HG03565 (cell line): ENCODE data around the gene RAI1.
"Not testable (repeated sequence)": the region's sequence is repeated elsewhere in the genome, so short reads cannot be mapped to it uniquely, and the experiment has no call there.

Experiments
- ATAC-seq: cut with Tn5 transposase; IDR thresholded peaks from one replicate; pipeline ENCODE4 v1.9.1; 2021; ENCODE audit warnings: mild to moderate bottlenecking, moderate library complexity; ENCODE audit not compliant: unreplicated experiment

RAI1 gene

DNA sequence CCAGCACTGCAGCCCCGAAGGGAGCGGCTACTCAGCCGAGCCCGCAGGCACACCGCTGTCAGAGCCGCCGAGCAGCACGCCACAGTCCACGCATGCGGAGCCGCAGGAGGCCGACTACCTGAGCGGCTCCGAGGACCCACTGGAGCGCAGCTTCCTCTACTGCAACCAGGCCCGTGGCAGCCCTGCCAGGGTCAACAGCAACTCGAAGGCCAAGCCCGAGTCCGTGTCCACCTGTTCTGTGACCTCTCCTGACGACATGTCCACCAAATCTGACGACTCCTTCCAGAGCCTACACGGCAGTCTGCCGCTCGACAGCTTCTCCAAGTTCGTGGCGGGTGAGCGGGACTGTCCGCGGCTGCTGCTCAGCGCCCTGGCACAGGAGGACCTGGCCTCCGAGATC is 113.1 kb downstream of the RAI1 start:
- ATAC-seq: no peak

DNA sequence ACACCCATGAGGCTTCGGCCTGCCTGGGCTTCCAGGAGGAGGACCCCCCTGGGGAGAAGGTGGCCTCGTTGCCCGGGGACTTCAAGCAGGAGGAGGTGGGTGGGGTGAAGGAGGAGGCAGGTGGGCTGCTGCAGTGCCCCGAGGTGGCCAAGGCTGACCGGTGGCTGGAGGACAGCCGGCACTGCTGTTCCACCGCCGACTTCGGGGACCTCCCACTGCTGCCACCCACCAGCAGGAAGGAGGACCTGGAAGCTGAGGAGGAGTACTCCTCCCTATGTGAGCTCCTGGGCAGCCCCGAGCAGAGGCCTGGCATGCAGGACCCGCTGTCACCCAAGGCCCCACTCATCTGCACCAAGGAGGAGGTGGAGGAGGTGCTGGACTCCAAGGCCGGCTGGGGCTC is 114.0 kb downstream of the RAI1 start:
- ATAC-seq: no peak

DNA sequence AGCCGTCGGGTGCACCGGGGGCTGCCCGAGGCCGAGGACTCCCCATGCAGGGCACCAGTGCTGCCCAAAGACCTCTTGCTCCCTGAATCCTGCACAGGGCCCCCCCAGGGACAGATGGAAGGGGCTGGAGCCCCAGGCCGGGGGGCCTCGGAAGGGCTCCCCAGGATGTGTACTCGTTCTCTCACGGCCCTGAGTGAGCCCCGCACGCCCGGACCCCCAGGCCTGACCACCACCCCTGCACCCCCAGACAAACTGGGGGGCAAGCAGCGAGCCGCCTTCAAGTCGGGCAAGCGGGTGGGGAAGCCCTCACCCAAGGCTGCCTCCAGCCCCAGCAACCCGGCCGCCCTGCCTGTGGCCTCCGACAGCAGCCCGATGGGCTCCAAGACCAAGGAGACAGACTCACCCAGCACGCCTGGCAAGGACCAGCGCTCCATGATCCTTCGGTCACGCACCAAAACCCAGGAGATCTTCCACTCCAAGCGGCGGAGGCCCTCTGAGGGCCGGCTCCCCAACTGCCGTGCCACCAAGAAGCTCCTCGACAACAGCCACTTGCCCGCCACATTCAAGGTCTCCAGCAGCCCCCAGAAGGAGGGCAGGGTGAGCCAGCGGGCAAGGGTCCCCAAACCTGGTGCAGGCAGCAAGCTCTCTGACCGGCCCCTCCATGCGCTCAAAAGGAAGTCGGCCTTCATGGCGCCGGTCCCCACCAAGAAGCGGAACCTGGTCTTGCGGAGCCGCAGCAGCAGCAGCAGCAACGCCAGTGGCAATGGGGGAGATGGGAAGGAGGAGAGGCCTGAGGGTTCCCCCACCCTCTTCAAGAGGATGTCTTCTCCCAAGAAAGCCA is 114.9 kb downstream of the RAI1 start:
- no peak for ATAC-seq

DNA sequence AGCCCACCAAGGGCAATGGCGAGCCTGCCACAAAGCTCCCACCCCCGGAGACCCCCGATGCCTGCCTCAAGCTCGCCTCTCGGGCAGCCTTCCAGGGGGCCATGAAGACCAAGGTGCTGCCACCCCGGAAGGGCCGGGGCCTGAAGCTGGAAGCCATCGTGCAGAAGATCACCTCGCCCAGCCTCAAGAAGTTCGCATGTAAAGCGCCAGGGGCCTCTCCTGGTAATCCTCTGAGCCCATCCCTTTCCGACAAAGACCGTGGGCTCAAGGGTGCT is 115.5 kb downstream of the RAI1 start:
- ATAC-seq: no peak

DNA sequence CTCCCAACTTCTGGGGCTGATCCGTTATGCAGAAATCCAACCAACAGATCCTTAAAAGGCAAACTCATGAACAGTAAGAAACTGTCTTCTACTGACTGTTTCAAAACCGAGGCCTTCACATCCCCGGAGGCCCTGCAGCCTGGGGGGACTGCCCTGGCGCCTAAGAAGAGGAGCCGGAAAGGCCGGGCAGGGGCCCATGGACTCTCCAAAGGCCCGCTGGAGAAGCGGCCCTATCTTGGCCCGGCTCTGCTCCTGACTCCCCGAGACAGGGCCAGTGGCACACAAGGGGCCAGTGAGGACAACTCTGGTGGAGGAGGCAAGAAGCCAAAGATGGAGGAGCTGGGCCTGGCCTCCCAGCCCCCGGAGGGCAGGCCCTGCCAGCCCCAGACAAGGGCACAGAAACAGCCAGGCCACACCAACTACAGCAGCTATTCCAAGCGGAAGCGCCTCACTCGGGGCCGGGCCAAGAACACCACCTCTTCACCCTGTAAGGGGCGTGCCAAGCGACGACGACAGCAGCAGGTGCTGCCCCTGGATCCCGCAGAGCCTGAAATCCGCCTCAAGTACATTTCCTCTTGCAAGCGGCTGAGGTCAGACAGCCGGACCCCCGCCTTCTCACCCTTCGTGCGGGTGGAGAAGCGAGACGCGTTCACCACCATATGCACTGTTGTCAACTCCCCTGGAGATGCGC is 116.0 kb downstream of the RAI1 start:
- ATAC-seq: no peak

DNA sequence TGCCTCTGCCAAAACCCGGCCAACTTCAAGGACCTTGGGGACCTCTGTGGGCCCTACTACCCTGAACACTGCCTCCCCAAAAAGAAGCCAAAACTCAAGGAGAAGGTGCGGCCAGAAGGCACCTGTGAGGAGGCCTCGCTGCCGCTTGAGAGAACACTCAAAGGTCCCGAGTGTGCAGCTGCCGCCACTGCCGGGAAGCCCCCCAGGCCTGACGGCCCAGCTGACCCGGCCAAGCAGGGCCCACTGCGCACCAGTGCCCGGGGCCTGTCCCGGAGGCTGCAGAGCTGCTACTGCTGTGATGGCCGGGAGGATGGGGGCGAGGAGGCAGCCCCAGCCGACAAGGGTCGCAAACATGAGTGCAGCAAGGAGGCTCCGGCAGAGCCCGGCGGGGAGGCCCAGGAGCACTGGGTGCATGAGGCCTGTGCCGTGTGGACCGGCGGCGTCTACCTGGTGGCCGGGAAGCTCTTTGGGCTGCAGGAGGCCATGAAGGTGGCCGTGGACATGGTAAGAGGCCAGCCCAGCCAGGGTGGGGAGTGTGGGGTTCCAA is 116.8 kb downstream of the RAI1 start:
- no peak for ATAC-seq

DNA sequence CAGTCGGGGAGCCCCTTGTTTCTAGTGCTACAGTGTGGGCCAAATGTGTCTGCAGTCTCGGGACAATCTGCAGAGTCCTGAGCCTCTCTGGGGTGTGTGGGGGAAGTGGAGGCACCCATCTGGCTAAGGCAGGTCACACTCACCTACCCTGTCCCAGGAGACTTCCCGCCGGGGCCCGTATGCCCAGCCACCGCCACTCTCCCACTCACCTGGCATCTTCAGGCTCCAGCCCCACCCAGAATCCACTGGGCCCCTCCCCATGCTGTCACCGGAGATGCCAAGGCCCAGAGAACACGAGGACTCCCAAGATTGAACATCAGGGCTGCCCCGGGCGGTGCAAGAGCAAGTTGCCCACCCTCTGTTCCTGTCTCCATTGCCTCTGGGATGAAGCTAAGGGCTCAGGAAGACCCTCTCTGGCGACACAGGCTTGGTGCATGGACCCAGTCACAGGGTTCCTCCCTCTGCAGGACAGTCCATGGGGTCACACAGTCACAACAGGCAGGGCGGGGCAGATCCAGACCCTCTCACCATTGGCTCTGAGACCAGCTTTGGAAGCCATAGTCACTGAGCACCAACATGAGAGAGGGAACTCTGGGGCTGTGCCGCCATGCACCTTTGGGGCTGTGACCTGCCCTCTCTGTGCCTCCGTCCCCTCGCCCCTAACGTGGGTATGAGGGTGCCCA is 117.5 kb downstream of the RAI1 start:
- no peak for ATAC-seq

DNA sequence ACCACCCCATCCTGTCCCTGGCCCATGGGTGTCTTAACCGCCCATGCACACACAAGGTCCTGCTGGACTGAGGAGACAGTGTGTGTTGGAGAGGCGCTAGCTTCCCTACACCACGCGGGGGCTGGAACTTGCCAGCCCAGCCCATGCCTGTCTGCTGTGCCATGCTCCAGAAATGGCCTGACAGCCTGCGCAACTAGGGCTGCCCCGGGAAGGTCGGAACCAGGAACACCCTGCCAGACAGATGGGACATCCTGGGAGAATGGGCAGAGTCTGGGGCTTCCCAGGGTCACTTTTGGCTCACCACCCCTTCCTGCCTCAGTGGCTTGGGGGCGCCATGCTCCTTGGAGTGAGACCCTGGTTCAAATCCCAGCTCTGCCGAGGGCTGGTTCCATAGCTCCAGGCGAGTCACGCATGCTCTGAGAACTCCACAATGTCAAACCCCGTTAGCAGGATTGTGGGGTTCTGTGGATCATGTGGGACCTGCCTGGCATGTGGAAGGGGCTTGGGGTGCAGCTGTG is 119.3 kb downstream of the RAI1 start:
- no peak for ATAC-seq

DNA sequence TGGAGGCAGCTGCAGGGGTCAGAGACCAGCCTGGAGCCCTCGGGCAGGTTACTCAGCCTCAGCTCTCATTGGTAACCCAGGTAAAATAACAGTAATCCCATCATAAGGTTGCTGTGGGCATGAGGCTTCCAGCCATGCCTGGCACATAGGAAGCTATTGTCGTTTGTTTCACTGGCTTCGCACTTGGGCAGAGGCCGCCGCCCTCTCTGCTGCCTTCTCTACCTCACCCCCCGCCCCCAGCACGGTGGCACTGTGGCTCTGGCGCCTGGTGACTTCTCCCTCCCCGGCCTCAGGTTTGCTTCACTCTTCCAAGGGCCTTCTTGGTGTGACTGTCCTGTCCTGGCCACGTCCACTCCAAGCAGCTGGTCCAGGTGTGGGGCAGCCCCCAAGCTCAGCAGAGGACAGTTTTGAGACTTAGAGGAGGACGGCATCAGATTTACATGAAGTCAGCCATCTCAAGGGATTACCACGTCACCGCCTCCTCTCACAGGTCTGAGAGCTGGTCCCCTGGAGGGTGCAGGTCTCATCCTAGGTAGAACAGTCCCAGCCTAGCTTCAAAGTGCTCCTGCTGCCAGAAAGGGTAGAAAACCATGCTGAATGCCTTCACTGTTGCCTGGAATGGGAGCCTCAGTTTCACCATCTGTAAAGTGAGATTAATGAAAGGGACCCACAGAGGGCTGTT is 120.7 kb downstream of the RAI1 start:
- ATAC-seq: no peak

DNA sequence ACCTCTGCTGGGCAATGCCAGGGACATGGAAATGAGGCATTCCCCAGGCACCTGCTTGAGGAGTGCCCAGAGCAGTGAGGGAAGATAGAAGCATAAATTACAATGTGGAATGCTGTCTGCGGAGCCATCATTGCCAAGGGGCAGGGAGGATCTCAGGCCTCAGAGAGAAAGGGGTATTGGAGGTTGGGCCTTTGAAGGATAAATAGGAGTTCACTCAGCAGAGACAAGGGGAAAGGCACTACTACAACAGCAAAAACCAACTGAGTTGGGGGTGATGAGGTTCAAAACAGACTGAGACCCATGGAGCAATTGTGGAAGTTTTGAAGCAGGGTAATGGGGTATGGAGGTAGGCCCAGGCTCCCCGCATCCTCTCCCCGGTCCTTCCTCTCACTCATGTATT is 122.7 kb downstream of the RAI1 start:
- ATAC-seq: no peak

DNA sequence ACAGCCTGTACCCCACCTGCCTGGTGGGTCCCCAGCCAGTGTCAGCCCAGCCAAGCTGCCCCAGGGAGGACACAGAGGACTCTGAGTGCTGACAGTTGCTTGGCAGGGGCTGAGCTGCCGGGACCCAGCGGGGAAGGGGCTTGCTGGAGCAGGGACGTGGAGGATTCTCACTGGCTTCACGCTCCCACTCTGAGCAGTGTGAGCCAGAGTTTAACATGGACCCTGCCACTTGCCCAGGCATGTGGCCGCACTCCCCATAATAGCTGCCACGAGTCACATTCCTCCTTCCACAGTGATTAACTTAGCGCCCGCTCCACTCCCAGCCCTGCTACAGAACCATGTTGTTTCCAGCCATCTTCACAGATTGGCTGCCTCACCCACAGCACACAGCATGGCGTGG is 124.3 kb downstream of the RAI1 start:
- ATAC-seq: no peak

DNA sequence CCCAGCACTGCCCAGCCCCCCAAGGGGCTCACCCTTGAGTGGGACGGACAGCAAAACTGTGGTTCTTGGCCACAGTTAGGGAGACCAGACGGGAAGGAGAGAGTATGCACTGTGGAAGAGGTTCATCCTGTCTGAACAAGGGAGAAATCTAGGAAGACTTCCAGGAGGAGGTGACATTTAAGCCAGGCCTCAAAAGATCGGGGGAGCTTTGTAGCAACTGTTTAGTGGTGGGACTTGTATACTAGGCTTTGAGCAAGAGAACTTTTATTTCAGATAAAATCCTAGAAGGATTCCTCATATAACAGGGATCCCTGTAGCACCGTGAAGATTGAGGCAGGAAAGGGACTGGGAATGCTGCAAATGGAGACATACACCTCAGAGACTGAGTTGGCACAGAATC is 124.8 kb downstream of the RAI1 start:
- ATAC-seq: no peak

DNA sequence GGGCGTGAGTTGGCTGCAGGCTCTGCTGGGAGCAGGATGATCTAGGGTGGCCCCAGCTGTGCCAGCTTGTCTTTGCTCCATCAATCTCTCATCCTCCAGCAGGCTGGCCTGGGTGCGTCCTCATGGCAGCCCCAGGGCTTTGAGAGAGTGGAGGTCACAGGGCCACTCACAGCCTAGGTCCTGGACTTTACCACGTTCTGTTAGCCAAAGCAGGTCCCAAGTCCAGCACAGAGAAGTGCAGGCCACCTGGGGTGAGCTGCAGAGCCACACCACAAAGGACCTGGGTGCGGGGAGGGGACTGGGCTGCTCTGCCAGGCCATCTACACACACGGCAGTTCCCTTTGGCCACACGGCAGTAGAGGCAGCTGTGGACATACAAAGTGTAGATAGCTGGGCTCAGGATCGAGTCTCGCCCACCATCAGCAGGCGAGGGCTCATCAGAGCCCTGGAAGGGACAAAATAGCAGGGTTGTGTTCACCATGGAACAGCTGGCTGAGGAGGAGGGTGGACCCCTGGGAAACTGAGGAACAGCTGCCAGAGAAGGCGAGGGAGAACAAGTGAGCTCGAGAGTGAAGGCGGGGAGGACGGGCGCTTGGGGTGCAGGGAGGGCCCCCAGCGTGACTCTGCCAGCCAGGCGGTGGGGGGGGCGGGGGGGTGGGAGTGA is 125.5 kb downstream of the RAI1 start:
- ATAC-seq: no peak

DNA sequence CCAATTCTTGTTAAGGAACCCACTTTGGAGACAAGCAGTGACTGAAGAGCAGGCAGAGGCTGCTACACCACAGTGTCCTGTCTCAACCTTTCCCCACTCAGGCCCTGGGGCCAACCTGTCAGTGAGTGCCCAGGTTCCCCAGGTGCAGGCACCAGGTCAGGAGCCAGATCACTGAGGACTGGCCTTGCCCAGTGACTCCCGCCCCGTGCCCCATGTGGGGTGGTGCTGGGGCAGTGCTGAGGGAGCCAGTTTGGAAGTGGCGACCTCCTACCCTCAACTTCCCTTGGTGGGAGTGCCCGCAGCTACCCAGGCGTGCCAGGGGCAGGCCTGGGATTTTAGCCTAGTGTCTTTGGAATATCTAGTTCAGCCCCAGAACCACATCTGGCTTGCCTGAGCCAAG is 126.2 kb downstream of the RAI1 start:
- no peak for ATAC-seq

DNA sequence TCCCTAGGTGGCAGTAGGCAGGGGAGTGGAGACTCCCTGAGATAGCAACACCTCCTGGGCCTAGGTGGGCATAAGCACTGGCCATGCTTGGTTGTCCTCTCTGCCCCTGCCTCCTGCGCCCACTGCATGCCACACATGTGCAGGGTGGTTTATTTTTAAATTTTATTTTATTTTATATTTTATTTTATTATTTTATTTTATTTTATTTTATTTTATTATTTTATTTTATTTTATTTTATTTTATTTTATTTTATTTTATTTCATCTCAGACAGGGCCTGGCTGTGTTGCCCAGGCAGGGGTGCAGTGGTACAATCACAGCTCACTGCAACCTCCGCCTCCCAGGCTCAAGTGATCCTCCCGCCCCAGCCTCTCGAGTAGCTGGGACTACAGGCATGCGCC is 126.9 kb downstream of the RAI1 start:
- ATAC-seq: not testable (repeated sequence)

DNA sequence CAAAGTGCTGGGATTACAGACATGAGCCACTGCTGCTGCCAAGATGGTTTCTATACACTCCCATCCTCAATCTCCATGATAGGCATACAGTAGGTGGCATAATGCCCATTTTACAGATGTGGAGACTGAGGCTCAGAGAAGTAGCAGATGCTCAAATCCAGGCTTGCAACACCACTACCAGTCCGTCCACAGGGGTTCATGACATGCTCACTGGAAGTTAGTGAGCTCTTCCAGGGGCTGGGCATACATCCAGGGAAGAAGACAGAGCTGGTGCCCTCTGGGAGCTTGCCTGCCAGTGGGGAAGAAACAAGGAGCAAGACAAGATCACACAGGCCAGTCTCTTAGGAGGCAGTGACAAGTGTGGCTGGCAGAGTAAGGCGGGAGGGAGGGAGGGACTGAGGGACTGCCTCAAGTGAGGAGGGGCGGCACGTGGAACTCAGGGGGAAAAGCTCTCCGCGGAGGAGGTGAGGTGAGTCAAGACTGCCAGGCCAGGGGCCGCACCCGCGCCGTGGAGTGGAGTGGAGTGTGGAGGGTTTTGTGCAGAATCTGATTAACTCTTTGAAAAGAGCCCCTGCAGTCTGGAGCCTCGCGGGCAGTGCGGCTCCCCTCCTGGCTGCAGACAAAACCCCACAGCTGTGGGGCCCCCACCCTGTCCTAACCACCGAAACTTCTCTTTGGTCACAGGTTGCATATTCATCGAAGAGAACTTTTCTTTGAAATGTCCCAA is 127.6 kb downstream of the RAI1 start:
- ATAC-seq: no peak

DNA sequence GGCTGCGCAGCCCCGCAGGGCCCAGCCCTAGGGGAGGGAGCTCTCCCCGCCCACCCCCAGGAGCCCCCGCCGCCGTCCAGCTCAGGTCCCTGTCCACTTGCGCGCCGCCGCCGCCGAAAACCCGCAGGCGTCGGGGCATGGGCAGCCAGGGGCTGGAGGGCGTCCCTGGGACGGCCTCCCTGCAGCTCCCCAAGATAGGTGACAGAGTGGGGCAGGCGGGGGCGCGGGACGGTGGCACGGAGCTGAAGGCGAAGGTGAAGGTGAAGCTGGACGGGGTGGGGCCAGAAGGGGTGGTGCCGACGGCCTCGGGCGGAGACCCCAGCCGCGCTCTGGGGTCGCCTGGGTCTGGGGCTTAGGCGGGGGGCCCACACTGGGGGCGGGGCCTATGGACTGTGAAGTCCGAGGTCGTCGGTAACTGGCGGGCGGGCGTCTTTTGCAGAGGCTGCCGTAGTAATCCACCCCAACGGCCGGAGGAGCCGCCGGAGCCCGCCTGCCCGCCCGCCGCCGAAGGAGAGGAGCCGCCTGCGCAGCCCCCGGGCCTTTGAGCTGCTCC is 128.3 kb downstream of the RAI1 start:
- ATAC-seq: no peak

DNA sequence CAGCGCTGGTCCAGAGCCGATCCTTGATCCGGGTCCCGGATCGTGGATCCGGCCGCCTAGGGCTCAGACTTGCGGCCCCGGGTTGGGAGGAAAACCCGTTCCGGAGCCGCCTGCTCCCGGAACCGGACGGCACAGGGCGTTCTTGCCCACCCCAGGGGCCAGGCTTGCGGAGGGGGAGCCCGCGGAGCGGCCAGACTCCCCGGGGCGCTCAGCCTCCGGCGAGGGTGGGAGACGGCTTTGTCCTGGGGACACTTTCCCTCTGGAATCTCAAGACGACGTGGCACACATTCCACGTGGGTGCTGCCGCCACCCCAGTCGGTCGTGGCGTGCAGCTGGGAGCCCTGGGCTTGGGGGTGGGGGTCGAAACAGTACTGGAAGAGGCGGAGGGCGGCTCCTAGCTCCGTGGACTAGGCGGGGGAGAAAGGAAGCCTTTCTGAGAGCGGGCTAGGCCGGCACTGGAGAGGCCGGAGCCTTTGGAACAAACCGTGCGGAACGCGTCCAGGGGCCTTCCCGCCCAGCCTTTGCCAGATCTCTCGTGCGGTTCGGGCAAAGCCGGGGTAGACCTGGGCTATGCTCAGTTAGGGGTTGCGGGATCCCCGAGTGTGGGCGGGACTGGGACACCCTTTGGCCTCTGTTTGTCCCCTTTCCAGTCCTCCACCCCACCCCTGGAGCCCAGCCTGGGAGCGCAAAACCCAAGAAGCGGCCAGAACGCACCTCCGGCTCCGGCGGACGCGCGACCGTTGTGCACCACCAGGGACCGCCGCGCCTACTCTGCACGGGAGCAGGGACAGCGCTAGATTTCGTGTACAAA is 129.0 kb downstream of the RAI1 start:
- no peak for ATAC-seq

DNA sequence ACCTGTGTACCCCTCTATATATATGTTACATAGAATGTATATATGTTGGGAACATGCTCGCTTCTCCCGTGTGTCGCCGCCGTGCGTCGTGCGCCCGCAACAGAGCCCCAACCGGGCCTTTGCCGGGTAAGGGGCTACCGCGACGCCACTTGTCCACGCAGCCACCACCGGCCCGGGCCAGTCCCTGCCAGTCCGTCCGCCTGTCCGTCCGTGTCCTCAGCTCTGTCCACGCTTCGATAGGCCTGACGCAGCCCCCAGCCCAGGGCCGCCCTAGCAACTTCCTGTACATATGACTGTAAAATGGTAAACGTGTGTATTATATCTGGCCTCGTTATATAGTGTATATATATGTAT is 129.6 kb downstream of the RAI1 start:
- no peak for ATAC-seq
